Lung (tissue), 12 donors: ENCODE data around the gene ETV5. TPM values are rescaled to one million over a fixed set of nuclear protein-coding genes. Genes with fewer than 3 reads are reported as not detected.

ENCODE experiments used
- ATAC-seq: fragments of 200-7000 bp; cut with Tn5 transposase; one replicate; pipeline ENCODE4 v1.9.1; 2020; ENCODE audit warnings: moderate number of reproducible peaks; ENCODE audit not compliant: insufficient read depth, low FRiP score
- DNase-seq, 3 donors: peaks; one replicate each; pipeline ENCODE4 v3.0.0-alpha.2; 2013 to 2017
- H3K27ac ChIP-seq, 2 donors: one replicate each; pipeline ENCODE4 v1.5.1; 2013; ENCODE audit warnings: mild to moderate bottlenecking in 2 of 2, moderate library complexity in 2 of 2, control low read depth in 1 of 2, inconsistent platforms in 1 of 2, low read depth in 1 of 2, low read length in 1 of 2
- H3K27me3 ChIP-seq, 3 donors: one replicate each; pipeline ENCODE4 v1.5.1; 2013; ENCODE audit warnings: low read length in 2 of 3; ENCODE audit not compliant: control insufficient read depth in 3 of 3, insufficient read depth in 3 of 3
- H3K36me3 ChIP-seq, 4 donors: one replicate each; pipeline ENCODE4 v1.5.1; 2013; ENCODE audit warnings: low read length in 4 of 4, mild to moderate bottlenecking in 1 of 4, moderate library complexity in 1 of 4; ENCODE audit not compliant: control insufficient read depth in 4 of 4, insufficient read depth in 4 of 4
- H3K4me1 ChIP-seq, 5 donors: one replicate each; pipeline ENCODE4 v1.5.1; 2013; ENCODE audit warnings: low read length in 5 of 5, mild to moderate bottlenecking in 2 of 5, moderate library complexity in 1 of 5; ENCODE audit not compliant: control insufficient read depth in 5 of 5, insufficient read depth in 5 of 5
- H3K4me3 ChIP-seq: one replicate; pipeline ENCODE4 v1.5.1; 2013; ENCODE audit warnings: mild to moderate bottlenecking, control low read depth, moderate library complexity
- H3K9ac ChIP-seq, 2 donors: one replicate each; pipeline ENCODE4 v1.5.1; 2013; ENCODE audit warnings: low read length in 2 of 2, control low read depth in 1 of 2; ENCODE audit not compliant: insufficient read depth in 1 of 2
- H3K9me3 ChIP-seq, 4 donors: one replicate each; pipeline ENCODE4 v1.5.1; 2013; ENCODE audit warnings: low read length in 3 of 4, mild to moderate bottlenecking in 1 of 4, moderate library complexity in 1 of 4; ENCODE audit not compliant: control insufficient read depth in 4 of 4, insufficient read depth in 3 of 4
- WGBS, 2 donors: extraction: QIAGEN DNeasy Blood & Tissue Kit; methylation state at CpG; one replicate each; pipeline ENCODE4 v1.1.7; 2013; 5-methylcytosine and 5-hydroxymethylcytosine counted together
- polyA plus RNA-seq, 2 donors: library from polyadenylated mRNA; stranded (reverse); fragments of 200-250 nt; gene quantifications; one replicate each; pipeline ENCODE4 v1.2.1, GENCODE V29; 2013
- total RNA-seq, 2 donors: library from RNA; depleted of rRNA in 1 of 2; stranded (reverse); fragments of >200 nt in 1 of 2; gene quantifications; one replicate each; pipeline ENCODE4 v1.2.1, GENCODE V29; 2014 to 2021
- TF ChIP-seq, protein P1 (sequence below): IDR thresholded peaks from 2 replicates; pipeline ENCODE4 v1.5.1; 2012; ENCODE audit warnings: mild to moderate bottlenecking; ENCODE audit errors: control extremely low read depth, extremely low read depth
- donor health status: control.
- donor health status: control.
- donor health status: Bipolar disorder and iron deficiency.
- donor health status: healthy.
- donor health status: DM: yes; HTN: yes; CAD: no.

ETV5 gene
- total and polyA plus RNA-seq, 4 donors, result 12.5 to 53.9 (median 23.0) TPM

GRCh38 chr3:186090901-186091300, 18.0 kb downstream of the ETV5 start:
- no peak for ATAC-seq
- Histone ChIP-seq H3K9ac (no peak overlapping the region), H3K27me3 (no peaks in the 10 kb centered on the region), H3K36me3 (peaks cover 0 to 8% (median 3%) of the 10 kb centered on the region in 4 donors), H3K27ac (no peak overlapping the region), H3K9me3 (no peaks in the 10 kb centered on the region), H3K4me1 (peaks cover 0 to 35% (median 20%) of the 10 kb centered on the region in 5 donors), H3K4me3 (no peak overlapping the region)
- TF ChIP-seq, protein P1, sequence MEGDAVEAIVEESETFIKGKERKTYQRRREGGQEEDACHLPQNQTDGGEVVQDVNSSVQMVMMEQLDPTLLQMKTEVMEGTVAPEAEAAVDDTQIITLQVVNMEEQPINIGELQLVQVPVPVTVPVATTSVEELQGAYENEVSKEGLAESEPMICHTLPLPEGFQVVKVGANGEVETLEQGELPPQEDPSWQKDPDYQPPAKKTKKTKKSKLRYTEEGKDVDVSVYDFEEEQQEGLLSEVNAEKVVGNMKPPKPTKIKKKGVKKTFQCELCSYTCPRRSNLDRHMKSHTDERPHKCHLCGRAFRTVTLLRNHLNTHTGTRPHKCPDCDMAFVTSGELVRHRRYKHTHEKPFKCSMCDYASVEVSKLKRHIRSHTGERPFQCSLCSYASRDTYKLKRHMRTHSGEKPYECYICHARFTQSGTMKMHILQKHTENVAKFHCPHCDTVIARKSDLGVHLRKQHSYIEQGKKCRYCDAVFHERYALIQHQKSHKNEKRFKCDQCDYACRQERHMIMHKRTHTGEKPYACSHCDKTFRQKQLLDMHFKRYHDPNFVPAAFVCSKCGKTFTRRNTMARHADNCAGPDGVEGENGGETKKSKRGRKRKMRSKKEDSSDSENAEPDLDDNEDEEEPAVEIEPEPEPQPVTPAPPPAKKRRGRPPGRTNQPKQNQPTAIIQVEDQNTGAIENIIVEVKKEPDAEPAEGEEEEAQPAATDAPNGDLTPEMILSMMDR, result no peak
- WGBS, 2 donors, result 86 to 93% methylated on average over 2 of the region's 2 CpGs
- DNase-seq, result no peak

GRCh38 chr3:186088335-186088734, 20.6 kb downstream of the ETV5 start:
- ATAC-seq, result no peak
- no peak overlapping the region for H3K9ac ChIP-seq
- peaks cover 0 to 21% (median 15%) of the 10 kb centered on the region in 5 donors for H3K4me1 ChIP-seq
- no peak for DNase-seq
- peaks cover 0 to 3% (median 2%) of the 10 kb centered on the region in 4 donors for H3K36me3 ChIP-seq
- no peaks in the 10 kb centered on the region for H3K27me3 ChIP-seq
- no peaks in the 10 kb centered on the region for H3K9me3 ChIP-seq
- 87 to 94% methylated on average over 2 of the region's 2 CpGs for WGBS, 2 donors
- no peak overlapping the region for H3K27ac ChIP-seq
- H3K4me3 ChIP-seq, result no peak overlapping the region
- TF ChIP-seq, protein P1, result no peak

GRCh38 chr3:186084264-186084663, 24.6 kb downstream of the ETV5 start:
- WGBS, 2 donors, result 83 to 87% methylated on average over 4 of the region's 4 CpGs
- peaks cover 0 to 21% (median 6%) of the 10 kb centered on the region in 5 donors for H3K4me1 ChIP-seq
- TF ChIP-seq, protein P1, result no peak

GRCh38 chr3:186083746-186084145, 25.1 kb downstream of the ETV5 start:
- TF ChIP-seq, protein P1, result no peak
- DNase-seq (no peak), ATAC-seq (no peak)
- Histone ChIP-seq H3K27ac (no peak overlapping the region), H3K4me1 (peaks cover 0 to 21% (median 6%) of the 10 kb centered on the region in 5 donors), H3K9ac (no peak overlapping the region), H3K36me3 (peaks cover 2 to 11% (median 4%) of the 10 kb centered on the region in 4 donors), H3K27me3 (no peaks in the 10 kb centered on the region), H3K9me3 (no peaks in the 10 kb centered on the region), H3K4me3 (no peak overlapping the region)
- 89 to 93% methylated on average over 2 of the region's 2 CpGs for WGBS, 2 donors

More at GRCh38 chr3:186084264-186084663, 24.6 kb downstream of the ETV5 start:
- Histone ChIP-seq H3K27ac (no peak overlapping the region), H3K4me3 (no peak overlapping the region), H3K9me3 (no peaks in the 10 kb centered on the region), H3K36me3 (peaks cover 2 to 7% (median 3%) of the 10 kb centered on the region in 4 donors), H3K27me3 (no peaks in the 10 kb centered on the region), H3K9ac (no peak overlapping the region)
- DNase-seq, result no peak
- no peak for ATAC-seq
